Measurements from ENCODE around the gene RNPS1. TPM values are rescaled to one million over a fixed set of nuclear protein-coding genes. Genes with fewer than 3 reads are reported as not detected.

RNPS1 gene, protein sequence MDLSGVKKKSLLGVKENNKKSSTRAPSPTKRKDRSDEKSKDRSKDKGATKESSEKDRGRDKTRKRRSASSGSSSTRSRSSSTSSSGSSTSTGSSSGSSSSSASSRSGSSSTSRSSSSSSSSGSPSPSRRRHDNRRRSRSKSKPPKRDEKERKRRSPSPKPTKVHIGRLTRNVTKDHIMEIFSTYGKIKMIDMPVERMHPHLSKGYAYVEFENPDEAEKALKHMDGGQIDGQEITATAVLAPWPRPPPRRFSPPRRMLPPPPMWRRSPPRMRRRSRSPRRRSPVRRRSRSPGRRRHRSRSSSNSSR
- 100 to 1,000 TPM in 1 of 2 donors, 10 to 100 TPM in 1; 99.3 to 127 TPM for total RNA-seq
- long read RNA-seq, transcript RNPS1-220 (7 exons, 2,037 nt) = major isoform, 63 of 167 reads
- long read RNA-seq, transcript RNPS1-217 (7 exons, 1,514 nt) = minor isoform, 6 of 167 reads
- long read RNA-seq, transcript RNPS1-202 (8 exons, 2,241 nt) = minor isoform, 34 of 167 reads
- long read RNA-seq, transcript RNPS1-203 (8 exons, 2,069 nt) = minor isoform, 26 of 167 reads
- long read RNA-seq, partial matches to known transcripts = 5 of 167 reads
- long read RNA-seq, other reads (novel, unspliced or antisense) = 22 of 167 reads

DNA sequence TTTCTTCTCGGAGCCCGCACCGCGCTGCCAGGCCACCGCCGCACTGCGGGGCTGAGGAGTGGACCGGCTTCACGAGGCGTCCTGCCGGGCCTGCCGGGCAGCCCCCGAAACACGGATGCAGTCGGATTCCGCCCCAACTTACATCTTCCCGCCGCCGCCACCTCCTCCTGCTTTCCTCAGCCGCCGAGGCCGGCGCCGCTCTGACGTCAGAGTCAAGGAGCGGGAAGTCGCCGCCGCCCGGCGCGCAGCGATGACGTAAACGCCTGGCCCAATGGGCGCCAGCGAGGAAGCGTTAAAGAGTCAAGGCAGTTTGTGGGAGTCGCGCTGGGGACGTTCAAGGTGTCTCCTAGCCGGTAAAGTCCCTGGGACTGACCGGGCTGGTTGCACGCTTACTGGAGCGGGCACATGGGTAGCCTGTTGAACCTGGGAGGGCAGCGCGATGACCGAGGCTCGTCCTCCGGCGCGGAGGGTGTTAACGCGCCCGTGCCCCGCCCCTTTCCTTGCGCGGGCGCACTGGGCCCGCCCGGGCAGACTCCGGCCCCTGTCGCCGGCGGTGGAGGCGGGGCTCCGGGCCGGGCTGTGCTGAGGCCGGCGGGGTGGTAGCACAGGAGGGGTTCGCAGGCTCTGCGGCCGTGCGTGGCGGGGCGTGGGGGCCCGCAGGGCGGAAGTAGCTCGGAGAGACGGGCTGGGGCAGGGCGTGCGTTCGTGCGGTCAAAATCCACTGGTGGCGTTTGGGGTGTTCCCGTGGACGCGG is at the start of gene RNPS1:
TSS of gene RNPS1 (minus strand) at position 214 of the 754 bp plus-strand sequence. CDS start 3,483 bp downstream, outside the sequence.
- ATAC-seq (peak; percentile 91), DNase-seq (peak; percentile 94 to 99)
- intact Hi-C loops (cut with DNase I, micrococcal nuclease) = no loop called here

GRCh38 chr16:2317231-2318020 is 49.5 kb upstream of the RNPS1 start:
- DNase-seq (no peak), ATAC-seq (no peak)
- intact Hi-C loops (cut with DNase I, micrococcal nuclease) = no loop called here

GRCh38 chr16:2308089-2308962 is 40.4 kb upstream of the RNPS1 start:
- intact Hi-C loops (cut with DNase I, micrococcal nuclease) = no loop called here
- DNase-seq = no peak
- ATAC-seq = no peak

GRCh38 chr16:2299915-2300192 is 31.9 kb upstream of the RNPS1 start:
- no peak for DNase-seq
- ATAC-seq = peak; percentile 12
- intact Hi-C loops (cut with DNase I, micrococcal nuclease) = no loop called here

DNA sequence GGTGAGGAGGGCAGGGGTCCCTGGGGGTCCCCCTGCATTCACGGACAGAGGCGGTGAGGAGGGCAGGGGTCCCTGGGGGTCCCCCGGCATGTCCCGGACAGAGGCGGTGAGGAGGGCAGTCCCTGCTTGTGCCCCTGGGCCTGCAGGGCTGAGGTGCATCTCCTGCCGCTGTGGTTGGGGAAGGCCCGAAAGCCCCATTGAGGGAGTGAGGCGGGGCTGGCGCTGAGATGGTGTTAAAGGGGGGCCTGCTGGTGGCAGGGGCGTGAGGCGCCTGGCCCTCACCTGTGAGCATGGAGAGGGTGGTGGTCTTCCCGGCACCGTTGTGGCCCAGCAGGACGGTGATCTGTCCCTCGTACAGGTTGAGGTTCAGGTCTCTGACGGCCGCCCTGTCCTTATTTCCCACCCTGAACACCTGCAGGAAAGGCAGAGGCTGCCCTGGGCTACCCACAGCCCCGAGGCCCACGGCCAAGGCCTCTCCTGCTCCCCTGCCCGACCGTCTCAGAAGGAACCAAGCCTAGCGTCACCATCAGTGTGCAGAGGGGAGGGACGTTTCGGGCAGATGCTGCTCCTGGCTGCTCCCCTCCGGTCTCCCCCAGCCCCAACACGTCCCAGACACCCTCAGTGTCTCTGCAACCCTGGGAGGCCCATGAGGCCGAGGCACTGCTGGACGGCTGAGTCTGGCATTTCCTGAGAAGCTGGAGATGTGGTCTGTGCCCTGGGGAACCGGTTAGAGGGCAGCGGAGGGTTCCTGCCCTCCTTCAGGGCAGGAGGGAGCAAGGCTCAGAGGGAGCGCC is 31.4 kb upstream of the RNPS1 start:
- no peak for ATAC-seq
- intact Hi-C loops (cut with DNase I, micrococcal nuclease) = no loop called here
- DNase-seq = no peak

DNA sequence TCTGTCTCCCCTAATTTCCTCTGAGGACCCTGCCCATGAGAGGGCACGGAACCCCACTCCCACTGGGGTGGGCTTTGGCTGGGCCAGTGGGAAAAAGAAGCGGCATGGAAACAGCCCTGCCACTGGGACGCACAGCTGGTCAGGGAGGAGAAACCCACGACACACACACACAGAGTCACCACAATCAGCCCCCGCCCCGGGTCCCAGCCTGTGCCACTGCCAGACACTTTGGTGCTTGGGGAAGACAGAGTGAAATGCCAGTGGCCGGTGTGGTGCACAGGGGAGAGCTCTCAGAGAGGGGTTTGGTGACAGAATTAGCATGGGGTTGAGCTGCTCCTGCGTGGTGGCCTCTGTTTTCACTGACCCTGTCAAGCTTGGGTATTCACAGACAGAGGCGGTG is 30.7 kb upstream of the RNPS1 start:
- ATAC-seq = no peak
- intact Hi-C loops (cut with DNase I, micrococcal nuclease) = no loop called here
- DNase-seq = no peak

- ATAC-seq (no peak), DNase-seq (no peak)
- intact Hi-C loops (cut with DNase I, micrococcal nuclease) = no loop called here
Observed at GRCh38 chr16:2297506-2297860, 29.6 kb upstream of the RNPS1 start.

- ATAC-seq = peak; percentile 42
- intact Hi-C loops (cut with DNase I, micrococcal nuclease) = no loop called here
- peak in 1 of 2 donors; percentile 19 for DNase-seq
Observed at GRCh38 chr16:2296661-2297505, 29.0 kb upstream of the RNPS1 start.

GRCh38 chr16:2295056-2295798 is 27.3 kb upstream of the RNPS1 start:
- DNase-seq (no peak), ATAC-seq (no peak)
- intact Hi-C loops (cut with DNase I, micrococcal nuclease) = no loop called here

- no peak for DNase-seq
- no peak for ATAC-seq
- intact Hi-C loops (cut with DNase I, micrococcal nuclease) = no loop called here
Observed at GRCh38 chr16:2292221-2292620, 24.3 kb upstream of the RNPS1 start.

- intact Hi-C loops (cut with DNase I, micrococcal nuclease) = no loop called here
- DNase-seq (no peak), ATAC-seq (no peak)
Observed at GRCh38 chr16:2289282-2289681, 21.4 kb upstream of the RNPS1 start.

GRCh38 chr16:2288726-2289125 is 20.8 kb upstream of the RNPS1 start:
- intact Hi-C loops (cut with DNase I, micrococcal nuclease) = no loop called here
- ATAC-seq (no peak), DNase-seq (no peak)

DNA sequence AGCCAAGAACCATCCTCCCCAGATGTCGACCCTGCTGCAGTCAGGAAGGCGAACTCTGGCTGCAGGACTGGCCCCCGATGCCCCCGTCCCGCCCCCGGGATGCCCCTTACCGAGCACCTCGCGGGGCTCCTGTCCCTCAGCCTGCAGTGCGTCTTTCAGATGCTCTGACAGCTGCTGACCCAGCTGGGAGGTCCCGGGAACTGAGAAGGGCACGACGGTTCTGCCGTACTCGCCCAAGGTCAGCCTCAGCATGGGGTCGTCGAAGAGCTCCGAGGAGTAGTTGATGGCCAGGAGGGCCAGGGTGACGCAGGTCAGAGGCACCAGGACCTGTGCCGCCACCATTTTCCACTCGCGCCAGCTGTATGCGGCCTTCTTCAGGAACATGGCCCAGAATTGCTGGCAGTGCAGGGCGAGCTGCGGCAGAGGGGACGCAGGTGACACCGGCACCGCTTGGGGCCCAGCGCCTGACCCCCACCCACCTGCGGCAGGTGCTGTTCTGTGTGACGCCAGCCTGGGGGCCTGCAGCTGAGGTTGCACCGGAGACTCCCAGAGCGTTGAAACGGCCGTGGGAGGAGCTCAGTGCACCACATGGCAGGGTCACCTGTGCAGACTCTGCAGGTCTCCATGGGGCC is 20.1 kb upstream of the RNPS1 start:
- ATAC-seq (no peak), DNase-seq (no peak)
- intact Hi-C loops (cut with DNase I, micrococcal nuclease) = no loop called here

- intact Hi-C loops (cut with DNase I, micrococcal nuclease) = no loop called here
- DNase-seq = no peak
- ATAC-seq = no peak
Observed at GRCh38 chr16:2286550-2286949, 18.6 kb upstream of the RNPS1 start.

DNA sequence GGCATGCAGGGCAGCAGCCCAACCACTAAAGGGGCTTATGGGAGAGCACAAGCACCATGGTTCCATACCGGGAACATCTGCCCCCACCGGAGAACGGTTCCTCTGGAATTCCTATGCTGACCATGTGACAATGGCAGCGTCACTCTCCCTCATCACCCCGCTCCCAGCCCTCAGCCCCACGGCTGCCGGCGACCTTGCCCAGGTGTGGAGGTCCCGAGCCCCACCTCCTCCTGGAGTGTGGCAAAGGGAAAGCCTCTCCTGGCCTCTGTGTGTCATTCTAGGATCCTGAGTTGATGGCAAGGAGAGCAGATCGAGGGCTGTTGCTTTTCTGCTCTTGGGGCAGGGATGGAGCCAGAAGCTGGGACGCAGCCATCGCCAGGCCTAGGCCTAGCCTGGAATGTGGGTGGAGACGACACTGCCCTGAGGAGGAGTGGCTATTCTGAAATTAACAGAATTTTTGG is 17.8 kb upstream of the RNPS1 start:
- ATAC-seq = no peak
- intact Hi-C loops (cut with DNase I, micrococcal nuclease) = no loop called here

More for the DNA sequence above, 17.8 kb upstream of the RNPS1 start:
- no peak for DNase-seq
